KOPT-K1 (cell line): Measurements from ENCODE around the gene RBM14.

Experiments
- H3K27ac ChIP-seq: fragments of 200-600 bp; sonication (generic); 2 replicates; pipeline ENCODE4 v1.5.1; 2016; ENCODE audit warnings: antibody characterized with exemption, mild to moderate bottlenecking, low read depth, low read length; ENCODE audit not compliant: poor library complexity, severe bottlenecking
- H3K36me3 ChIP-seq: fragments of 200-600 bp; sonication (generic); 2 replicates; pipeline ENCODE4 v1.5.1; 2017; ENCODE audit warnings: antibody characterized with exemption, mild to moderate bottlenecking, low read length, moderate library complexity; ENCODE audit not compliant: insufficient read depth
- H3K9me3 ChIP-seq: fragments of 200-600 bp; sonication (generic); 2 replicates; pipeline ENCODE4 v1.5.1; 2017; ENCODE audit warnings: antibody characterized with exemption, low read length, mild to moderate bottlenecking; ENCODE audit not compliant: insufficient read depth, poor library complexity, severe bottlenecking

RBM14 gene

DNA sequence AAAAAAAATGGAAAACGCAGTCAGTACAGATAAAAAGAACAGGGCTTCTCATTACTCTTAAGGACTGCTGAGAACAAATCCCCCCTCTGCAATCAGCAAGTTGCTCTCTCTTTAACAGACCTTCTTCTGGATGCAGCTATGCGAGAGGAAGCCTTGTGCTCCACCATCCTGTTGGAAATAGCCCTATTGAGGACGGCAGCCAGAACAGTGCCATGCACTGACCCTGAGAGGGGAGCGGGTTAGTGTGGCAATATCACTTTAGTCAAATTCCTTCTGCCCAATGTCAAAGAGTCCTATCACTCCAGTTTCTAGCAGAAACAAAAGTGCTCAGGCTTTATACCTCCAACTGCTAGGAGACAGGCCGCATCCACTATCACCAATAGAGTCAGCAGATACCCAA, 54.4 kb downstream of the RBM14 start:
- Histone ChIP-seq H3K27ac (no peak overlapping the region), H3K36me3 (peaks cover 71% of the 10 kb centered on the region), H3K9me3 (no peaks in the 10 kb centered on the region)

DNA sequence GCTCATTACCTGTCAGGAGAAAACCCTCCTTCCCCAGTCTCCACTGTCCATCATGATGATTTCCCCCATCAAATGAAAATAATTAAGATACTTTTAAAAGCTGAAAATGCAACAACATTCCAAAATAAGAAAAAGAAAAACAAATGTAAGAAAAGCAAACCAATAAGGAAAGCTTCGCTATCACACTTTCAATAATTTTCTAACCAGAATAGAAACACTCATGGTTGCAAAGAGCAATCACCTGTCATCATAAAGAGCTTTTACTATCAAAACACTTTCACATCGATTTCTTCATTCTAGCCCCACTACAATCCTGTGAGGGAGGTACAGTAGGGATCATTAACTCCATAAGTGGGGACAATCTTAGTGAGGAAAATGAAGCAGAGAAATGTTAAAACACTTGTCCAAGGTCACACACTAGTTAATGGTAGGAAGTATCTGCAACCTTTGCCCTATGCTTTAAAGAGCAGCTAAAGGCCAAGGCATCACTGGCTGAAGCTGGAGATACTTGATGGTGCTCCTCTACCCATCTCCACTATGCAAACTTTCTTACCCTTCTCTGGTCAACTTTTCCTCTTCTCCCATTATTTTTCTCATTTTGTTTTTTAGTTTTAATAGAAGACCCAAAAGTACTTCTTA, 58.7 kb downstream of the RBM14 start:
- Histone ChIP-seq H3K9me3 (no peaks in the 10 kb centered on the region), H3K27ac (no peak overlapping the region), H3K36me3 (peaks cover 28% of the 10 kb centered on the region)

DNA sequence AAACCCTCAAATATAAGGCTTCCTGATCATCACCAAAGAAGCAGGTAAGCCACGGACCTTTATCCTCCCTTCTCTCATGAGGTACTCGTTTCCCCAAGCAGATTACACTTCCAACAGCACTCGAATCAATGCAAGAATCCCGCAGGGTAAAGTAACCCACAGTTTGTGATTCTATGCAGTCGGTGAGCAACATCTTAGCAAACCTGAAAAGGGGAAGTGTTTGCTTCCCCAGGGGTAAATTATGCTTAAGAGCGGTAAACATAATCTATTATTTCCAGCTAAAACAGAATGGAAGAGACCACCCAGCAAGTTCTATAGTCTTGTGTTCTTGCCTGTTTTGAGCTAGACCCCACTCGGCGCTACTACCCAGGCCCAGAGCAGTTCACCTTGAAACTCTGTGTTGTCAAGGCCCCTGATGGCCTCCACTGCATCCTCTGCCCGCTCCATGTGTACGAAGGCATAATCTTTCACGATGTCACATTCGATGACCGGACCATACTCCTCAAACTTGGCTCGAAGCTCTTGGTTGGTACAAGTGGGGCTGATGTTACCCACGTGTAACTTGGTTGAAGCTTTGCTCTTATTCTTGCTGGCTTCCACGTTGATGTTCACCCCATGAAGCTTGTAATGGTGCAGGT, 60.0 kb downstream of the RBM14 start:
- Histone ChIP-seq H3K27ac (peak overlapping the region; percentile 65), H3K36me3 (peaks cover 15% of the 10 kb centered on the region)

More for the DNA sequence above, 60.0 kb downstream of the RBM14 start:
- H3K9me3 ChIP-seq: no peaks in the 10 kb centered on the region
